ENCODE data around the gene SLC25A12. TPM values are rescaled to one million over a fixed set of nuclear protein-coding genes. Genes with fewer than 3 reads are reported as not detected.

SLC25A12 gene
- total RNA-seq, 1 experiment from 2014 or later, result 5.3 TPM

DNA sequence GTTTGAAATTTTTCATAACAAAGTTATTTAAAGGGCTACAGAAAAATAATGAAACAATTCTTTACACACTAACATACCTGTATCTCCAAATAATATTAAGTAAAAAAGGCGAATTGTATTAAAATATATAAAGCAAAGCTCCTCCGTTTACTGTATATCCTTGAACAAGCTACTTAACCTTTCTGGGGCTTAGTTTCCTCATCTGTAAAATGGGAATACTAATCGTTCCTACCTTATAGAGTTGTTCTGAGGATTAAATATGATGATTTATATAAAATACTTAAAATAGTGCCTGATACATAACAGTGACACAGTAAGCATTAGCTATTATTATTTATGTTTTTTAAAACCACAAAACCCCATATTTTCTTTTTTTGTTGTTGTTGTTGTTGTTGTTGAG, 13.3 kb downstream of the SLC25A12 start:
- Mint-ChIP-seq H3K4me1 (ENCODE audit: low read depth, unreplicated experiment) (no peaks in the 10 kb centered on the region), H3K4me3 (ENCODE audit: unreplicated experiment) (no peak overlapping the region), H3K27ac (ENCODE audit: unreplicated experiment) (no peak overlapping the region), H3K9me3 (ENCODE audit: unreplicated experiment) (no peaks in the 10 kb centered on the region), H3K36me3 (ENCODE audit: insufficient read depth, unreplicated experiment) (no peaks in the 10 kb centered on the region), H3K27me3 (ENCODE audit: insufficient read depth, unreplicated experiment) (no peaks in the 10 kb centered on the region)
- TF ChIP-seq, protein P1, sequence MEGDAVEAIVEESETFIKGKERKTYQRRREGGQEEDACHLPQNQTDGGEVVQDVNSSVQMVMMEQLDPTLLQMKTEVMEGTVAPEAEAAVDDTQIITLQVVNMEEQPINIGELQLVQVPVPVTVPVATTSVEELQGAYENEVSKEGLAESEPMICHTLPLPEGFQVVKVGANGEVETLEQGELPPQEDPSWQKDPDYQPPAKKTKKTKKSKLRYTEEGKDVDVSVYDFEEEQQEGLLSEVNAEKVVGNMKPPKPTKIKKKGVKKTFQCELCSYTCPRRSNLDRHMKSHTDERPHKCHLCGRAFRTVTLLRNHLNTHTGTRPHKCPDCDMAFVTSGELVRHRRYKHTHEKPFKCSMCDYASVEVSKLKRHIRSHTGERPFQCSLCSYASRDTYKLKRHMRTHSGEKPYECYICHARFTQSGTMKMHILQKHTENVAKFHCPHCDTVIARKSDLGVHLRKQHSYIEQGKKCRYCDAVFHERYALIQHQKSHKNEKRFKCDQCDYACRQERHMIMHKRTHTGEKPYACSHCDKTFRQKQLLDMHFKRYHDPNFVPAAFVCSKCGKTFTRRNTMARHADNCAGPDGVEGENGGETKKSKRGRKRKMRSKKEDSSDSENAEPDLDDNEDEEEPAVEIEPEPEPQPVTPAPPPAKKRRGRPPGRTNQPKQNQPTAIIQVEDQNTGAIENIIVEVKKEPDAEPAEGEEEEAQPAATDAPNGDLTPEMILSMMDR (IDR thresholded peaks at IDR 0.05; ENCODE audit: insufficient read depth in 1 of 2, low read depth in 1 of 2, low read length in 1 of 2, severe bottlenecking in 1 of 2, unreplicated experiment in 1 of 2), result no peak
- H3K36me3 ChIP-seq (ENCODE audit: control insufficient read depth, insufficient read depth, low read length), result no peaks in the 10 kb centered on the region
- H3K9me3 ChIP-seq, result no peaks in the 10 kb centered on the region
- ChIA-PET CTCF (no interaction called here), POLR2A (no interaction called here)
- no peaks in the 10 kb centered on the region for H3K4me1 ChIP-seq
- BruUV-seq (replicated peaks), result no TSS peak
- intact Hi-C loops (cut with micrococcal nuclease; ENCODE audit: unreplicated experiment), result no loop called here
- no peak for DNase-seq
- no peaks in the 10 kb centered on the region for H3K27me3 ChIP-seq (replicated peaks; ENCODE audit: control insufficient read depth, insufficient read depth, low read length)
- H3K4me3 ChIP-seq (ENCODE audit: low read depth, low read length), result no peak overlapping the region

DNA sequence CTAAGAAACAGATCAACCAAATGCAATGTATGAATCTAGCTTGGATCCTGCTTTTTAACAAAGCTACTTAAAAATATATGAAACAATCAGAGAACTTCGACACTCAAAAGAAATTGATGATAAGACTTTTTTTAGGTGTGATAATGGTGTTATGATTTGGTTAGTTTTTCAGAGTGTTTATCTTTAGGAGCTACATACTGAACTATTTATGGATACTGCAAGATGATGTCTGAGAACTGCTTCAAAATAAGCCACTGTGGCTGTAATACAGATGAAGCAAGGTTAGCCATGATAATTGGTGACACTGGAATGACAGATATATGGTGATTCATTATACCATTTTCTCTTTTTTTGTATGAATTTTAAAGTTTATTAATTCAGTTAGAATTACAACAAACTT, 14.2 kb downstream of the SLC25A12 start:
- H3K9me3 Mint-ChIP-seq (ENCODE audit: unreplicated experiment), result no peaks in the 10 kb centered on the region
- TF ChIP-seq, protein P1 (IDR thresholded peaks at IDR 0.05; ENCODE audit: insufficient read depth in 1 of 2, low read depth in 1 of 2, low read length in 1 of 2, severe bottlenecking in 1 of 2, unreplicated experiment in 1 of 2), result no peak
- CTCF ChIA-PET, result interaction anchor here (0.6 kb wide), 1 partner anchor 856 kb away, joined by 3 read pairs; no protein-coding TSS in a partner anchor
- POLR2A ChIA-PET, result no interaction called here
- Histone ChIP-seq H3K27me3 (replicated peaks; ENCODE audit: control insufficient read depth, insufficient read depth, low read length) (no peaks in the 10 kb centered on the region), H3K4me1 (no peaks in the 10 kb centered on the region), H3K36me3 (ENCODE audit: control insufficient read depth, insufficient read depth, low read length) (no peaks in the 10 kb centered on the region), H3K4me3 (ENCODE audit: low read depth, low read length) (no peak overlapping the region), H3K9me3 (no peaks in the 10 kb centered on the region)
- no peak overlapping the region for H3K4me3 Mint-ChIP-seq (ENCODE audit: unreplicated experiment)
- intact Hi-C loops (cut with micrococcal nuclease; ENCODE audit: unreplicated experiment), result no loop called here
- no peaks in the 10 kb centered on the region for H3K4me1 Mint-ChIP-seq (ENCODE audit: low read depth, unreplicated experiment)
- no peak for DNase-seq
- H3K27ac Mint-ChIP-seq (ENCODE audit: unreplicated experiment), result no peak overlapping the region
- no peaks in the 10 kb centered on the region for H3K36me3 Mint-ChIP-seq (ENCODE audit: insufficient read depth, unreplicated experiment)
- BruUV-seq (replicated peaks), result no TSS peak
- no peaks in the 10 kb centered on the region for H3K27me3 Mint-ChIP-seq (ENCODE audit: insufficient read depth, unreplicated experiment)

DNA sequence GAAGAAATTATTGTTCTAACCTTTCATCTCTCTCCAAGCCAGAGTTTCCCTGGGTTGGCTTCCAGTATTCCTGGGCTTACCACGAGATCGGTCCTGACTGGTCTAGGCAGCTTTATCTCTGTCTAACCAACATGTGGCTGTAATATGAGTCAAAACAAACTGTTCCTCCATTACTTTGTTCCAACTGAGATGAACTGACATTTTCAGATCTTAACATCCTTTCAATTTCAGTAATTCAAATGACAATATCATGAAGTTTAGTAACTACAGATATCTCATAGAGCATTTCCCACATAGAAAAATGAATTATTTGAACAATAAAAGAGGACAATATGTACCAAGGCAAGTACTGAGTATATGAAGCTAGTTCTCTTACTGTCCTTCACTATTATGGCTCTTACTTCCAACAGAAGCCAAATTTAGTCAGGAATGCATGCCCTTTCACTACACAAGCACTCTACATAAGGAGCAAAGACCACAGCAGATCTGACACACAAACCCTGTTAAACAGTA, 15.5 kb downstream of the SLC25A12 start:
- CTCF ChIA-PET, result no interaction called here
- no peaks in the 10 kb centered on the region for H3K36me3 ChIP-seq (ENCODE audit: control insufficient read depth, insufficient read depth, low read length)
- Mint-ChIP-seq H3K27ac (ENCODE audit: unreplicated experiment) (no peak overlapping the region), H3K27me3 (ENCODE audit: insufficient read depth, unreplicated experiment) (no peaks in the 10 kb centered on the region), H3K9me3 (ENCODE audit: unreplicated experiment) (no peaks in the 10 kb centered on the region), H3K36me3 (ENCODE audit: insufficient read depth, unreplicated experiment) (no peaks in the 10 kb centered on the region), H3K4me3 (ENCODE audit: unreplicated experiment) (no peak overlapping the region), H3K4me1 (ENCODE audit: low read depth, unreplicated experiment) (no peaks in the 10 kb centered on the region)
- H3K27me3 ChIP-seq (replicated peaks; ENCODE audit: control insufficient read depth, insufficient read depth, low read length), result no peaks in the 10 kb centered on the region
- TF ChIP-seq, protein P1 (IDR thresholded peaks at IDR 0.05; ENCODE audit: insufficient read depth in 1 of 2, low read depth in 1 of 2, low read length in 1 of 2, severe bottlenecking in 1 of 2, unreplicated experiment in 1 of 2), result no peak
- no peak overlapping the region for H3K4me3 ChIP-seq (ENCODE audit: low read depth, low read length)
- H3K9me3 ChIP-seq, result no peaks in the 10 kb centered on the region
- no TSS peak for BruUV-seq (replicated peaks)
- DNase-seq, result no peak
- POLR2A ChIA-PET, result no interaction called here
- intact Hi-C loops (cut with micrococcal nuclease; ENCODE audit: unreplicated experiment), result no loop called here
- H3K4me1 ChIP-seq, result no peaks in the 10 kb centered on the region
